Measurements from ENCODE around the gene MAST4.

GRCh38 chr5:67011422-67011821 is 415.2 kb downstream of the MAST4 start:
- TF ChIP-seq EZH2 (IDR thresholded peaks at IDR 0.05; ENCODE audit: low read length, missing control alignments) = no peak
- no peak for TF ChIP-seq CTCF (conservative IDR thresholded peaks at IDR 0.05 in 1 of 2, IDR thresholded peaks at IDR 0.05 in 1 of 2; ENCODE audit: low read depth in 1 of 2, low read length in 2 of 2)

Measured in fibroblast of lung (primary cell).